Progenitor cell of endocrine pancreas (in vitro differentiated cells): ENCODE results near the gene HAP1. TPM values are rescaled to one million over a fixed set of nuclear protein-coding genes. Genes with fewer than 3 reads are reported as not detected.

ENCODE experiments used
- DNase-seq: peaks from one replicate; pipeline ENCODE4 v3.0.0; 2021; ENCODE audit warnings: low spot score; ENCODE audit not compliant: unreplicated experiment
- H3K27ac Mint-ChIP-seq: 2 replicates; pipeline ENCODE4 v1.8.0; 2021; ENCODE audit warnings: mild to moderate bottlenecking, moderate library complexity, mixed read lengths
- H3K27me3 Mint-ChIP-seq: 2 replicates; pipeline ENCODE4 v1.8.0; 2021; ENCODE audit warnings: mixed read lengths
- H3K36me3 Mint-ChIP-seq: 2 replicates; pipeline ENCODE4 v1.8.0; 2022; ENCODE audit warnings: mixed read lengths; ENCODE audit not compliant: insufficient read depth
- H3K4me1 Mint-ChIP-seq: 2 replicates; pipeline ENCODE4 v1.8.0; 2021; ENCODE audit warnings: low read depth, mixed read lengths
- H3K4me3 Mint-ChIP-seq: 2 replicates; pipeline ENCODE4 v1.8.0; 2021; ENCODE audit warnings: low read depth, mild to moderate bottlenecking, moderate library complexity, mixed read lengths
- H3K9me3 Mint-ChIP-seq: 2 replicates; pipeline ENCODE4 v1.8.0; 2021; ENCODE audit warnings: low read depth, mixed read lengths
- CTCF ChIP-seq: fragments of 200-600 bp; sonication (generic); IDR thresholded peaks from one replicate; pipeline ENCODE4 v1.5.0; 2021; ENCODE audit warnings: antibody characterized with exemption, mild to moderate bottlenecking; ENCODE audit not compliant: unreplicated experiment
- total RNA-seq: library from RNA; stranded (reverse); gene quantifications from 2 replicates; pipeline ENCODE4 v1.2.1, GENCODE V29; 2021

HAP1 gene
- total RNA-seq, 1 donor from 2014 or later, result 13.7 TPM

GRCh38 chr17:41718287-41718645 lies 16.2 kb downstream of the HAP1 start:
- no peaks in the 10 kb centered on the region for H3K4me1 Mint-ChIP-seq
- H3K27ac Mint-ChIP-seq, result no peak overlapping the region
- H3K27me3 Mint-ChIP-seq, result peaks cover 9% of the 10 kb centered on the region
- DNase-seq, result no peak
- no peaks in the 10 kb centered on the region for H3K36me3 Mint-ChIP-seq
- no peaks in the 10 kb centered on the region for H3K9me3 Mint-ChIP-seq
- TF ChIP-seq CTCF, result no peak
- no peak overlapping the region for H3K4me3 Mint-ChIP-seq

- Mint-ChIP-seq H3K4me3 (no peak overlapping the region), H3K36me3 (no peaks in the 10 kb centered on the region), H3K27ac (no peak overlapping the region), H3K27me3 (peaks cover 9% of the 10 kb centered on the region), H3K4me1 (no peaks in the 10 kb centered on the region), H3K9me3 (no peaks in the 10 kb centered on the region)
- no peak for DNase-seq
- TF ChIP-seq CTCF, result no peak
These were observed 16.8 kb downstream of the HAP1 start for GRCh38 chr17:41717408-41718286.

GRCh38 chr17:41711669-41712400 lies 22.6 kb downstream of the HAP1 start, which contains the start of gene GAST:
Gene GAST (plus strand): TSS chr17:41712331. CDS start chr17:41715437, 3,106 bp downstream.
- no peak for DNase-seq
- TF ChIP-seq CTCF, result no peak
- H3K9me3 Mint-ChIP-seq, result no peaks in the 10 kb centered on the region
- H3K36me3 Mint-ChIP-seq, result no peaks in the 10 kb centered on the region
- no peak within 1 kb of the TSS for H3K27ac Mint-ChIP-seq
- no peak within 1 kb of the TSS for H3K4me3 Mint-ChIP-seq
- H3K27me3 Mint-ChIP-seq, result peaks cover 5% of the 10 kb centered on the region
- H3K4me1 Mint-ChIP-seq, result peaks cover 5% of the 10 kb centered on the region

- H3K4me3 Mint-ChIP-seq, result no peak overlapping the region
- TF ChIP-seq CTCF, result no peak
- H3K27me3 Mint-ChIP-seq, result peaks cover 1% of the 10 kb centered on the region
- H3K27ac Mint-ChIP-seq, result no peak overlapping the region
- no peaks in the 10 kb centered on the region for H3K36me3 Mint-ChIP-seq
- H3K4me1 Mint-ChIP-seq, result peaks cover 6% of the 10 kb centered on the region
- H3K9me3 Mint-ChIP-seq, result no peaks in the 10 kb centered on the region
- DNase-seq, result no peak
These were observed 23.9 kb downstream of the HAP1 start for GRCh38 chr17:41710472-41711090.
